Posterior cingulate gyrus (tissue), 11 donors: ENCODE results near the gene ITGA7.

Experiments used
- DNase-seq, 10 donors: peaks; one replicate each; pipeline versions ENCODE4 v3.0.0 to v3.0.0-alpha.2; 2020 to 2021; ENCODE audit warnings: mixed read lengths in 3 of 10
- intact Hi-C: fragments of 100-400 bp; cut with DNase I; formaldehyde crosslinking; loops from one replicate; pipeline ENCODE4 v1.15.1; 2023

The ITGA7 gene

GRCh38 chr12:55688716-55689655, 18.7 kb downstream of the ITGA7 start:
- intact Hi-C loops, result no loop called here
- peak in 1 of 10 donors; percentile 14 for DNase-seq

- no peak for DNase-seq
- intact Hi-C loops, result no loop called here
Observed at GRCh38 chr12:55687746-55688145, 20.0 kb downstream of the ITGA7 start.

GRCh38 chr12:55686366-55687010, 21.2 kb downstream of the ITGA7 start:
- intact Hi-C loops, result no loop called here

GRCh38 chr12:55685671-55686070, 22.0 kb downstream of the ITGA7 start:
- peak in 1 of 10 donors; percentile 19 for DNase-seq
- intact Hi-C loops, result no loop called here

More at GRCh38 chr12:55686366-55687010, 21.2 kb downstream of the ITGA7 start:
- DNase-seq, result peak in 1 of 10 donors; percentile 50

GRCh38 chr12:55684761-55685370, 22.8 kb downstream of the ITGA7 start:
- intact Hi-C loops, result no loop called here
- DNase-seq, result peak in 1 of 10 donors; percentile 62

- intact Hi-C loops, result no loop called here
- peak in 1 of 10 donors; percentile 53 for DNase-seq
Observed at GRCh38 chr12:55683676-55684075, 24.0 kb downstream of the ITGA7 start.

GRCh38 chr12:55682087-55682796, 25.5 kb downstream of the ITGA7 start:
- DNase-seq, result peak in 1 of 10 donors; percentile 75
- intact Hi-C loops, result no loop called here

- intact Hi-C loops, result no loop called here
- DNase-seq, result peak in 3 of 10 donors; percentile 26 to 87 (median 77)
Observed at GRCh38 chr12:55681142-55682077, 26.3 kb downstream of the ITGA7 start.

GRCh38 chr12:55679691-55680090, 28.0 kb downstream of the ITGA7 start:
- no peak for DNase-seq
- intact Hi-C loops, result no loop called here

- intact Hi-C loops, result no loop called here
- DNase-seq, result no peak
Observed at GRCh38 chr12:55676707-55677106, 31.0 kb downstream of the ITGA7 start.

- intact Hi-C loops, result no loop called here
Observed at GRCh38 chr12:55675666-55676065, 32.0 kb downstream of the ITGA7 start.

GRCh38 chr12:55673638-55674037, 34.1 kb downstream of the ITGA7 start:
- DNase-seq, result no peak
- intact Hi-C loops, result no loop called here

More at GRCh38 chr12:55675666-55676065, 32.0 kb downstream of the ITGA7 start:
- no peak for DNase-seq

GRCh38 chr12:55671746-55672145, 36.0 kb downstream of the ITGA7 start:
- intact Hi-C loops, result no loop called here

GRCh38 chr12:55670276-55670675, 37.4 kb downstream of the ITGA7 start:
- no peak for DNase-seq
- intact Hi-C loops, result no loop called here

More at GRCh38 chr12:55671746-55672145, 36.0 kb downstream of the ITGA7 start:
- no peak for DNase-seq

- intact Hi-C loops, result no loop called here
- DNase-seq, result no peak
Observed at GRCh38 chr12:55666508-55666907, 41.2 kb downstream of the ITGA7 start.

GRCh38 chr12:55664826-55665225, 42.9 kb downstream of the ITGA7 start:
- intact Hi-C loops, result loop anchor here (5.0 kb wide), 1 partner anchor 57 kb away; the partner anchor contains the start of gene RDH5

GRCh38 chr12:55663391-55663790, 44.3 kb downstream of the ITGA7 start:
- intact Hi-C loops, result loop anchor here (5.0 kb wide), 1 partner anchor 59 kb away; the partner anchor contains the start of gene RDH5
- no peak for DNase-seq

More at GRCh38 chr12:55664826-55665225, 42.9 kb downstream of the ITGA7 start:
- no peak for DNase-seq

- no peak for DNase-seq
- intact Hi-C loops, result loop anchor here (2.0 to 5.0 kb wide), 2 partner anchors 63 to 77 kb away; partner anchors contain the start of gene RDH5
Observed at GRCh38 chr12:55659486-55660385, 48.0 kb downstream of the ITGA7 start.
